Osteocyte (in vitro differentiated cells): ENCODE measurements around the gene BANF2. TPM values are rescaled to one million over a fixed set of nuclear protein-coding genes. Genes with fewer than 3 reads are reported as not detected.

Experiments
- DNase-seq: peaks from one replicate; pipeline ENCODE4 v3.0.0; 2021; ENCODE audit warnings: mixed read lengths; ENCODE audit not compliant: unreplicated experiment; ENCODE audit errors: extremely low spot score
- H3K27ac Mint-ChIP-seq: one replicate; pipeline ENCODE4 v1.8.0; 2021; ENCODE audit warnings: mild to moderate bottlenecking, mixed read lengths; ENCODE audit not compliant: unreplicated experiment
- H3K27me3 Mint-ChIP-seq: one replicate; pipeline ENCODE4 v1.8.0; 2021; ENCODE audit warnings: mixed read lengths; ENCODE audit not compliant: unreplicated experiment
- H3K36me3 Mint-ChIP-seq: one replicate; pipeline ENCODE4 v1.8.0; 2021; ENCODE audit warnings: mixed read lengths; ENCODE audit not compliant: unreplicated experiment
- H3K4me1 Mint-ChIP-seq: one replicate; pipeline ENCODE4 v1.8.0; 2021; ENCODE audit warnings: mixed read lengths; ENCODE audit not compliant: unreplicated experiment
- H3K4me3 Mint-ChIP-seq: one replicate; pipeline ENCODE4 v1.8.0; 2021; ENCODE audit warnings: mild to moderate bottlenecking, moderate library complexity, mixed read lengths; ENCODE audit not compliant: unreplicated experiment
- H3K9me3 Mint-ChIP-seq: one replicate; pipeline ENCODE4 v1.8.0; 2021; ENCODE audit warnings: mixed read lengths; ENCODE audit not compliant: unreplicated experiment
- total RNA-seq: library from RNA; stranded (reverse); gene quantifications from 2 replicates; pipeline ENCODE4 v1.2.1, GENCODE V29; 2021
- TF ChIP-seq, protein P1 (sequence below): fragments of 200-600 bp; sonication (generic); IDR thresholded peaks from 2 replicates; pipeline ENCODE4 v1.5.0; 2021; ENCODE audit warnings: antibody characterized with exemption, mild to moderate bottlenecking, moderate library complexity

BANF2 gene
- total RNA-seq, 1 donor from 2014 or later = not detected

DNA sequence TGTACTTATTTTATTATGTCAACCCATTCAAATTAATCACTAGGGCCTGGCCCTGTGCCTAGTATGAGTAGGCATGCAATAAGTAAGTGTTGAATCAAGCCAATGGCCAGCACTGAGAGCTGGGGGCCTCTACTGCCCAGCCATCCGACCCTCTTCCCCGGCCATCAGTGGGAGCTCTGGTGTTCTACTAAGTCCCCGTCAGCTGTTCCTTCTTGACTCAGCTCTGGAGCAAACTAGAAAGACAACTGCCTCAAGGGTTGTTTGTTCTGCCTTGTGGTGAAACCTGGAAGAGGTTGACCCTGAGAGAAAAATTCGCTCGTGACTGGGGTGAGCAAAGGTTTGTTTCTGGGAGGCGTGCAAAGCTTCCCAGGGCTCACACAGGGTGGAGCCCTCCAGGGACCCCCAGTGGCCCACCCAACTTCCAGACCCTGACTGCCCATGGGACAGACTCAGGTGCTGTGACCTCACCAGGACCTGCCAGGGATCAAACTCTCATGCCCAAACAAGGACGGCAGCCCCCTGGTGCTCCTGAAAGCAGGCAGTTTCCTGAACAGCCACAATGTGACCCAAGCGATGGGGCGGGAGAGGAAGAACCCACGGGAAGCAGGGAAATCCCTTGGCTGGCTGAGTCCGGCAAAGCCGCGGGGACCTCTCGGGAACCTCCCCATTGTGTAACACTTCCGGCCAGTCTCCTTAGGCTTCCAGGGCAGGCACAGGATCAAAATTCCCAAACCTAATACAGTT lies 50.4 kb downstream of the BANF2 start:
- no peak for DNase-seq
- H3K4me1 Mint-ChIP-seq = peaks cover 10% of the 10 kb centered on the region
- no peak overlapping the region for H3K27ac Mint-ChIP-seq
- TF ChIP-seq, protein P1, sequence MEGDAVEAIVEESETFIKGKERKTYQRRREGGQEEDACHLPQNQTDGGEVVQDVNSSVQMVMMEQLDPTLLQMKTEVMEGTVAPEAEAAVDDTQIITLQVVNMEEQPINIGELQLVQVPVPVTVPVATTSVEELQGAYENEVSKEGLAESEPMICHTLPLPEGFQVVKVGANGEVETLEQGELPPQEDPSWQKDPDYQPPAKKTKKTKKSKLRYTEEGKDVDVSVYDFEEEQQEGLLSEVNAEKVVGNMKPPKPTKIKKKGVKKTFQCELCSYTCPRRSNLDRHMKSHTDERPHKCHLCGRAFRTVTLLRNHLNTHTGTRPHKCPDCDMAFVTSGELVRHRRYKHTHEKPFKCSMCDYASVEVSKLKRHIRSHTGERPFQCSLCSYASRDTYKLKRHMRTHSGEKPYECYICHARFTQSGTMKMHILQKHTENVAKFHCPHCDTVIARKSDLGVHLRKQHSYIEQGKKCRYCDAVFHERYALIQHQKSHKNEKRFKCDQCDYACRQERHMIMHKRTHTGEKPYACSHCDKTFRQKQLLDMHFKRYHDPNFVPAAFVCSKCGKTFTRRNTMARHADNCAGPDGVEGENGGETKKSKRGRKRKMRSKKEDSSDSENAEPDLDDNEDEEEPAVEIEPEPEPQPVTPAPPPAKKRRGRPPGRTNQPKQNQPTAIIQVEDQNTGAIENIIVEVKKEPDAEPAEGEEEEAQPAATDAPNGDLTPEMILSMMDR = no peak
- no peaks in the 10 kb centered on the region for H3K9me3 Mint-ChIP-seq
- H3K36me3 Mint-ChIP-seq = no peaks in the 10 kb centered on the region
- H3K4me3 Mint-ChIP-seq = no peak overlapping the region
- peaks cover 24% of the 10 kb centered on the region for H3K27me3 Mint-ChIP-seq

GRCh38 chr20:17750722-17751045 lies 50.9 kb downstream of the BANF2 start:
- Mint-ChIP-seq H3K27me3 (peaks cover 29% of the 10 kb centered on the region), H3K27ac (no peak overlapping the region), H3K4me1 (peaks cover 10% of the 10 kb centered on the region), H3K9me3 (no peaks in the 10 kb centered on the region), H3K36me3 (no peaks in the 10 kb centered on the region), H3K4me3 (no peak overlapping the region)
- TF ChIP-seq, protein P1 = no peak
- no peak for DNase-seq

- Mint-ChIP-seq H3K27ac (no peak overlapping the region), H3K9me3 (no peaks in the 10 kb centered on the region), H3K4me3 (no peak overlapping the region), H3K27me3 (peaks cover 37% of the 10 kb centered on the region), H3K4me1 (peaks cover 10% of the 10 kb centered on the region), H3K36me3 (no peaks in the 10 kb centered on the region)
- DNase-seq = no peak
- TF ChIP-seq, protein P1 = no peak
These were observed 51.9 kb downstream of the BANF2 start for GRCh38 chr20:17751640-17752039.

DNA sequence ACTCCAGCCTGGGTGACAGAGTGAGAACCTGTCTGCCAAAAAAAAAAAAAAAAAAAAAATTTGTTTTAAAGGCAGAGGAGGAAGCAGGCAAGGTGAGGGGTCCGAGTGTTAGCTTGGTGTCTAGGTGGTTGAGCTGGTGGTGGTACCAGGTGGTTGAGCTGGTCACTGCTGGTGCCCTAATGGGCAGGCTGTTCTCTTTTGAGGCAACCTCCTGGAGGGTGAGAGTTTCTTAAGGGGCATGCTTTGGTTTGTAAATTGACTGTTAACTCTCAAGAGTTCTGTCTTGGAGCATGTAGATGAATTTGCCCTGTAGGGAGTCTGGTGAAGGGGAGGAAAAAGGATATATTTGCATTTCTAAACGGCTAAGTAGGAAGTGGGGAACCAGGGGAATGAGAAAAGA lies 52.7 kb downstream of the BANF2 start:
- H3K27me3 Mint-ChIP-seq = peaks cover 40% of the 10 kb centered on the region
- TF ChIP-seq, protein P1 = no peak
- no peaks in the 10 kb centered on the region for H3K36me3 Mint-ChIP-seq
- no peak overlapping the region for H3K27ac Mint-ChIP-seq
- no peak overlapping the region for H3K4me3 Mint-ChIP-seq
- no peak for DNase-seq
- H3K4me1 Mint-ChIP-seq = peaks cover 7% of the 10 kb centered on the region
- H3K9me3 Mint-ChIP-seq = no peaks in the 10 kb centered on the region

DNA sequence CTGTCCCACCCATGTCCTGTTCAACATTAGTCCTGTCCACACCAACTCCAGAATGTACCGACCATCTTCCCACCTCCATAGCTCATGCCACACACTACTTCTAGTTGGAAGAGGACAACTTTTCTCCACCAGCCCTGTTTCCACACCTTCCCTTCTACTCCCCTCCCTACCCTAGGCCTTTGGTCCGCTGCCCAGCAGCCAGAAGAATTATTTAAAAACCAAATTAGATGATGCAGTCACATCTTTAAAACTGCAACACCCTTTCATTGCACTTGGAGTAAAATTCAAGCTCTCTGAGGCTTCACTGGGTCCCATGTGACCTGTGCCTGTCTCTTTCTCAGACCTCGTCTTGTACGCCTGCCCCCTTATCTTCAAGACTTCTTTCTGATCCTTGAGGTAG lies 53.8 kb downstream of the BANF2 start:
- DNase-seq = no peak
- Mint-ChIP-seq H3K4me1 (peaks cover 2% of the 10 kb centered on the region), H3K27ac (no peak overlapping the region), H3K27me3 (peaks cover 40% of the 10 kb centered on the region), H3K4me3 (no peak overlapping the region), H3K36me3 (no peaks in the 10 kb centered on the region), H3K9me3 (peaks cover 8% of the 10 kb centered on the region)
- TF ChIP-seq, protein P1 = no peak
